Peyer's patch (tissue), 4 donors: ENCODE data around the gene EIF1B. TPM values are rescaled to one million over a fixed set of nuclear protein-coding genes. Genes with fewer than 3 reads are reported as not detected.

Source experiments
- DNase-seq, 3 donors: peaks; one replicate each; pipeline ENCODE4 v3.0.0-alpha.2; 2017 to 2019
- H3K27ac ChIP-seq, 4 donors: fragments of 200-600 bp; sonication (generic); one replicate each; pipeline ENCODE4 v1.5.1; 2016 to 2019
- H3K27me3 ChIP-seq, 2 donors: fragments of 200-600 bp; sonication (generic); one replicate each; pipeline ENCODE4 v1.5.1; 2019
- H3K36me3 ChIP-seq, 3 donors: fragments of 200-600 bp; sonication (generic); one replicate each; pipeline ENCODE4 v1.5.1; 2016 to 2019
- H3K4me1 ChIP-seq, 4 donors: fragments of 200-600 bp; sonication (generic); one replicate each; pipeline ENCODE4 v1.5.1; 2016 to 2019
- H3K4me3 ChIP-seq, 4 donors: fragments of 200-600 bp; sonication (generic); 1 replicate in 3 of 4; 2 replicates in 1 of 4; pipeline ENCODE4 v1.5.1; 2016 to 2019; ENCODE audit warnings: mild to moderate bottlenecking in 1 of 4
- H3K9me3 ChIP-seq, 4 donors: fragments of 200-600 bp; sonication (generic); one replicate each; pipeline ENCODE4 v1.5.1; 2016 to 2019; ENCODE audit warnings: mild to moderate bottlenecking in 1 of 4
- CTCF ChIP-seq, 6 experiments: fragments of 450-650 bp in 4 of 6; fragments of 200-600 bp in 2 of 6; sonication (generic) in 1 of 6; IDR thresholded peaks; one replicate each; pipeline ENCODE4 v1.5.1; 2017 to 2019; ENCODE audit warnings: antibody characterized with exemption in 6 of 6, mild to moderate bottlenecking in 3 of 6, moderate library complexity in 1 of 6
- POLR2A ChIP-seq, 2 donors: fragments of 450-650 bp; IDR thresholded peaks; one replicate each; pipeline ENCODE4 v1.5.1; 2017; ENCODE audit warnings: antibody characterized with exemption in 2 of 2, mild to moderate bottlenecking in 2 of 2, moderate library complexity in 2 of 2
- total RNA-seq, 4 donors: library from RNA; depleted of rRNA; stranded (reverse); fragments of >200 nt; gene quantifications; one replicate each; pipeline ENCODE4 v1.1.0, GENCODE V29; 2016

The EIF1B gene
- total RNA-seq, 4 donors from 2014 or later = 24.3 to 35.7 (median 32.5) TPM

- DNase-seq = no peak
- no peak overlapping the region for H3K27ac ChIP-seq
- H3K4me1 ChIP-seq = no peaks in the 10 kb centered on the region
- TF ChIP-seq CTCF (IDR thresholded peaks at IDR 0.05) (no peak), POLR2A (IDR thresholded peaks at IDR 0.05) (no peak)
- no peaks in the 10 kb centered on the region for H3K27me3 ChIP-seq
- H3K4me3 ChIP-seq = no peak overlapping the region
- no peaks in the 10 kb centered on the region for H3K36me3 ChIP-seq
- no peaks in the 10 kb centered on the region for H3K9me3 ChIP-seq
These were observed 48.9 kb downstream of the EIF1B start for GRCh38 chr3:40358454-40358853.

Other genes with a start within 250 kb of the EIF1B start
- gene ENTPD3, start 77.5 kb downstream of the EIF1B start, total RNA-seq = 1 to 10 TPM in 1 of 4 donors, under 1 TPM in 2, not detected in 1; 0.53 to 1.2 (median 0.67) TPM
- gene RPL14, start 147.6 kb downstream of the EIF1B start, total RNA-seq = 100 to 1,000 TPM; 102 to 406 (median 172) TPM
- 10 to 100 TPM in 3 of 4 donors, 1 to 10 TPM in 1; 5.1 to 14.9 (median 12.8) TPM for gene ZNF619, start 167.4 kb downstream of the EIF1B start, total RNA-seq
- gene ZNF620, start 196.3 kb downstream of the EIF1B start, total RNA-seq = 1 to 10 TPM; 4.4 to 6.7 (median 5.6) TPM
- 10 to 100 TPM; 13.3 to 50.3 (median 30.3) TPM for gene ZNF621, start 215.3 kb downstream of the EIF1B start, total RNA-seq